Muscle layer of duodenum (tissue), 2 donors: ENCODE results near the gene MINDY2.
"Not testable (repeated sequence)": the region's sequence is repeated elsewhere in the genome, so short reads cannot be mapped to it uniquely, and the experiment has no call there.

Source experiments
- H3K27ac ChIP-seq: one replicate; pipeline ENCODE4 v1.7.0; 2013; ENCODE audit warnings: mild to moderate bottlenecking, low read length
- H3K27me3 ChIP-seq: one replicate; pipeline ENCODE4 v1.7.0; 2013; ENCODE audit warnings: low read depth, mild to moderate bottlenecking, control low read depth, low read length
- H3K36me3 ChIP-seq, 2 donors: one replicate each; pipeline ENCODE4 v1.7.0; 2013; ENCODE audit warnings: low read length in 2 of 2, control low read depth in 1 of 2, mild to moderate bottlenecking in 1 of 2; ENCODE audit not compliant: insufficient read depth in 2 of 2, control insufficient read depth in 1 of 2
- H3K4me1 ChIP-seq, 2 donors: one replicate each; pipeline ENCODE4 v1.7.0; 2013; ENCODE audit warnings: low read length in 2 of 2, mild to moderate bottlenecking in 2 of 2, control low read depth in 1 of 2, moderate library complexity in 1 of 2; ENCODE audit not compliant: insufficient read depth in 2 of 2, control insufficient read depth in 1 of 2
- H3K4me3 ChIP-seq, 2 donors: one replicate each; pipeline ENCODE4 v1.7.0; 2013; ENCODE audit warnings: low read length in 2 of 2, low read depth in 1 of 2, mild to moderate bottlenecking in 1 of 2
- H3K9me3 ChIP-seq, 2 donors: one replicate each; pipeline ENCODE4 v1.7.0; 2013; ENCODE audit warnings: low read length in 2 of 2, control low read depth in 1 of 2, mild to moderate bottlenecking in 1 of 2; ENCODE audit not compliant: control insufficient read depth in 1 of 2
- donor health status: healthy.

Gene MINDY2

GRCh38 chr15:58840048-58840447, 68.9 kb downstream of the MINDY2 start:
- H3K4me3 ChIP-seq, result no peak overlapping the region
- H3K36me3 ChIP-seq, result no peaks in the 10 kb centered on the region
- H3K4me1 ChIP-seq, result no peaks in the 10 kb centered on the region

DNA sequence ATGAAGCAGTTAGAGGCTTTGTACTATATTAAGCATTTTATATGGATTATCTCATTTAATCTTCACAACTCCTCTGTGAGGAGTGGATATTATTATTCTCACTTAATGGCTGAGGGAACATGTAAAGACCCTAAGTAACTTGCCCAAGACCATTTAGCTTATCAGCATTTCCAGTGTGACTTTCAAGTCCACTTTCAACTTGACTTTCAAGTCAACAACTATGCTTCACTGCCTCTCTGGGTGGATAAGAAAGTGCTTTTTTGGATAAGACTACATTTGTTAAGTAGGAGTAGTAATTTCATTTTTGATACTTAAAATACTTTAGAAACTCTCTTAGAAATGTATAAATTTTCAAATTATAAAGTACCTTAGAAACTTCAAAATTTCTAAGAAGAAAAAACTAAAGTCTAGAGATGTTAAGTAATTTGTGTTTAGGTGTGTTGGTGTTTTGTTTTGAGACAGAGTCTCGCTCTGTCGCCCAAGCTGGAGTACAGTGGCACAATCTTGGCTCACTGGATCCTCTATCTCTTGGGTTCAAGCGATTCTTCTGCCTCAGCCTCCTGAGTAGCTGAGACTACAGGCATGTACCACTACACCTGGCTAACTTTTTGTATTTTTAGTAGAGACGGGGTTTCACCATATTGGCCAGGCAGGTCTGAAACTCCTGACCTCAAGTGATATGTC, 71.8 kb downstream of the MINDY2 start:
- Histone ChIP-seq H3K4me1 (no peaks in the 10 kb centered on the region), H3K27me3 (no peaks in the 10 kb centered on the region), H3K9me3 (no peaks in the 10 kb centered on the region), H3K27ac (no peak overlapping the region), H3K36me3 (peaks cover 4 to 12% of the 10 kb centered on the region in 2 donors), H3K4me3 (no peak overlapping the region)

More at GRCh38 chr15:58840048-58840447, 68.9 kb downstream of the MINDY2 start:
- H3K27me3 ChIP-seq, result no peaks in the 10 kb centered on the region
- H3K27ac ChIP-seq, result no peak overlapping the region
- H3K9me3 ChIP-seq, result no peaks in the 10 kb centered on the region

- not testable (repeated sequence) for H3K4me3 ChIP-seq, H3K9me3 ChIP-seq, H3K4me1 ChIP-seq, H3K27ac ChIP-seq, H3K27me3 ChIP-seq
- peaks cover 7 to 20% of the 10 kb centered on the region in 2 donors for H3K36me3 ChIP-seq
Measured at GRCh38 chr15:58851205-58851604, 80.1 kb downstream of the MINDY2 start.

DNA sequence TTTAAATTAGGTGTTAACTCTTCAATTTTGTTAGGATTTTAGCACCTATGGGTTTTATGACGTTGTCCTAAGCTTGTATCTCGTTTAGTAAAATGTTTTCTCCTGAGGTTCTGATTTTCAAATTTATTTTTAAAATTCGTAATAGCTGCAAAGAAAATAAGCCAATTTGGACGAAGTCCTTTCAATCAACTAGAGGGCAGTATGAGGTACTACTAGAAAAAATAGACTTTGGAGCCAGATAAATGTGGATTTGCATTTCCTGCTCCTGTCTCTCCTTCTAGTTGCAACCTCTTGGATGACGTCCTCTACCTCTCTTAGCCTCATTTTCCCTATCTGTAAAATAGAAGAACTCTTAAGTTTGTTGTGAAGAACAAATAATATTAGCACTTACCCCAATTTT, 81.2 kb downstream of the MINDY2 start:
- peaks cover 7 to 13% of the 10 kb centered on the region in 2 donors for H3K36me3 ChIP-seq
- no peak overlapping the region for H3K27ac ChIP-seq
- H3K27me3 ChIP-seq, result no peaks in the 10 kb centered on the region
- H3K4me1 ChIP-seq, result no peaks in the 10 kb centered on the region
- H3K4me3 ChIP-seq, result no peak overlapping the region
- no peaks in the 10 kb centered on the region for H3K9me3 ChIP-seq

DNA sequence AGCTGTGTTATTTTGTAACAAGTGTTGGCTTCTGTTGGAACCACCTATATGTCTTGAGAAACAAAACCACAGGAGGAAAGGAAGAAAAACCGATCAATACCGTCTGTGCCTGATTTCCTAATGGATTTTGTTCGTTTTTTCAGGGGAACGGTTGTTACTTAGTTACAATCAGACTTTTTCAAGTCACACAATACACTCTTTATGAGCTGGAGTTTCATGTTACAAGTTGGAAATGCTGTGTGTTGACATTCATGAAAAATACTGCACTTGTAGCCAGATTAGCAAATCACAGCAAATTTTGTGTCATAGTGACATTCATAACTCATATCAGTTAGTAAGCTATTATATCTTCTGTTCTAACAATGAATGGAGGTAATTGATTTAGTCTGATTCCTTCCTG, 83.5 kb downstream of the MINDY2 start:
- Histone ChIP-seq H3K27me3 (no peaks in the 10 kb centered on the region), H3K36me3 (peaks cover 0 to 6% of the 10 kb centered on the region in 2 donors), H3K4me3 (no peak overlapping the region), H3K9me3 (no peaks in the 10 kb centered on the region), H3K27ac (no peak overlapping the region), H3K4me1 (no peaks in the 10 kb centered on the region)

- Histone ChIP-seq H3K36me3 (peaks cover 0 to 6% of the 10 kb centered on the region in 2 donors), H3K27ac (no peak overlapping the region), H3K9me3 (no peaks in the 10 kb centered on the region), H3K27me3 (no peaks in the 10 kb centered on the region), H3K4me3 (no peak overlapping the region), H3K4me1 (no peaks in the 10 kb centered on the region)
Measured at GRCh38 chr15:58856086-58856485, 85.0 kb downstream of the MINDY2 start.

DNA sequence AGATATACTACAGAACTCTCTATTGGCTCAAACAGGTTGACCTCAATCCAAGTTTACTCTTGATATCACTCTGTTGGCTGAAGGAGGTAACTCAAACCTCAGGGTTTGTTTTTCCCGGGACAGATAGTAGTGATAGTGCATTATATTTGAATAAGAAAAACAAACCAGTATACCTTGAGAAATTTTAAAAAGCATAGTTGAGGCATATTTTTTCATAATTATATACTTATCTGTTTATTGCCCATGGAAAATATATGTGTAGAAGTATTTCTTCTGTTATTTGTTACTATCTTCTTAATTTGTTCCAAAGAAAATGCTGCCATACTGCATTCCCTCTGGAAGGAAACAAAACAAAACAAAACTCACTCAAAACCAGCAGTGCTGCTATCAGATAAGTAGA, 85.5 kb downstream of the MINDY2 start:
- not testable (repeated sequence) for H3K27ac ChIP-seq, H3K4me1 ChIP-seq, H3K9me3 ChIP-seq, H3K36me3 ChIP-seq, H3K4me3 ChIP-seq, H3K27me3 ChIP-seq

DNA sequence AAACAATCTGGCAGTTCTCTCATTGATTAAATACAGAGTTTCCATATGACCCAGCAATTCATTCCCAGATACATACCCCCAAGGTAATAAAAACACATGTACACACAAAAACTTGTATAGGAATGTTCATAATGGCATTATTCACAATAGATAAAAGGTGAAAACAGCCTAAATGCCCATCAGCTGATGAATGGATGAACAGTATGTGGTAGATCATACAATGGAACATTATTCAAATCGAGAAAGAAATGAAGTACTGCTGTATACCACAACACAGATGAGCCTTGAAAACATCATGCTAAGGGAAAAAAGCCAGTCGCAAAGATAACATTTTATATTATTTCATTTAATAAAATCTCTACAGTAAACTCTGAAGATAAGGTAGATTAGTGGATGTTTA, 91.2 kb downstream of the MINDY2 start:
- H3K27ac ChIP-seq, result no peak overlapping the region
- H3K4me3 ChIP-seq, result no peak overlapping the region
- H3K27me3 ChIP-seq, result no peaks in the 10 kb centered on the region
- H3K36me3 ChIP-seq, result no peaks in the 10 kb centered on the region
- peaks cover 3 to 6% of the 10 kb centered on the region in 2 donors for H3K4me1 ChIP-seq
- H3K9me3 ChIP-seq, result no peaks in the 10 kb centered on the region

GRCh38 chr15:58864602-58865424, 93.7 kb downstream of the MINDY2 start:
- Histone ChIP-seq H3K4me3 (peak overlapping the region; percentile 57 to 67), H3K27me3 (no peaks in the 10 kb centered on the region), H3K27ac (peak overlapping the region; percentile 63)

DNA sequence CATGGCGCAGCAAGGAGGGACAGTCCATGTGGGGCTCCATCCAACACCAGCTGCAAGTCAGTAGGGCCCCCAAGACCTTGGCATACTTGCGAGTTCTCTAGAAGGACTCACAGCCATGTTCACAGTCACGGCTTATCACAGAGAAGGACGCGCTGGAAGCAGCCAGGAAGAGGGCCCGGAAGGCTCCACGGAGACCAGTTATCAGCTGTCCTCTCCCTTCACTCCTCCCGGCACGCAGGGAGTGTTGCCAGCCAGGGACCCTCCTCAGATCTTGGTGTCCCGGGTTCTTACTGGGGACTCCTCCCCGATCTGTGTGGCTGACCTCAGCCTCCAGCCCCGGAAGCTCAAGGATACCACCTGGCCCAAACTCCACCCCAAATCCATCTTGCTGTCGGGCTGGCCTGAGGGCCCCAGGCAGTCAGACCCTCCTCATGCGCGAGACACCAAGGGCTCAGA, 94.4 kb downstream of the MINDY2 start:
- Histone ChIP-seq H3K27ac (peak overlapping the region; percentile 63), H3K9me3 (no peaks in the 10 kb centered on the region), H3K4me3 (peak overlapping the region; percentile 57 to 67), H3K27me3 (no peaks in the 10 kb centered on the region), H3K36me3 (no peaks in the 10 kb centered on the region), H3K4me1 (peaks cover 3 to 6% of the 10 kb centered on the region in 2 donors)

More at GRCh38 chr15:58864602-58865424, 93.7 kb downstream of the MINDY2 start:
- no peaks in the 10 kb centered on the region for H3K36me3 ChIP-seq
- no peaks in the 10 kb centered on the region for H3K9me3 ChIP-seq
- H3K4me1 ChIP-seq, result peaks cover 3 to 6% of the 10 kb centered on the region in 2 donors

- Histone ChIP-seq H3K27ac (no peak overlapping the region), H3K27me3 (no peaks in the 10 kb centered on the region), H3K9me3 (no peaks in the 10 kb centered on the region), H3K36me3 (no peaks in the 10 kb centered on the region), H3K4me3 (no peak overlapping the region), H3K4me1 (peaks cover 3 to 6% of the 10 kb centered on the region in 2 donors)
Measured at GRCh38 chr15:58867926-58868325, 96.8 kb downstream of the MINDY2 start.
